HepG2 (cell line): ENCODE data around the gene SHLD1. TPM values are rescaled to one million over a fixed set of nuclear protein-coding genes. Genes with fewer than 3 reads are reported as not detected.

Experiments used
- CENPBD1 ChIP-seq: sonication (generic); formaldehyde crosslinking; IDR thresholded peaks from 2 replicates; pipeline ENCODE4 v1.8.0; 2022; ENCODE audit warnings: missing genetic modification reagents, low read depth, mild to moderate bottlenecking, borderline replicate concordance
- E2F5 ChIP-seq: sonication (generic); formaldehyde crosslinking; conservative IDR thresholded peaks from 2 replicates; pipeline ENCODE4 v1.4.0; 2020; ENCODE audit warnings: missing genetic modification reagents
- ISX ChIP-seq: sonication (generic); formaldehyde crosslinking; conservative IDR thresholded peaks from 2 replicates; pipeline ENCODE4 v1.5.0; 2020; ENCODE audit warnings: missing genetic modification reagents
- KDM6A ChIP-seq: IDR thresholded peaks from 2 replicates; pipeline ENCODE4 v1.6.1; 2016; ENCODE audit warnings: low read depth
- MED13 ChIP-seq: sonication (generic); formaldehyde crosslinking; IDR thresholded peaks from 2 replicates; pipeline ENCODE4 v1.5.0; 2020; ENCODE audit warnings: missing genetic modification reagents
- RCOR2 ChIP-seq: IDR thresholded peaks from 2 replicates; pipeline ENCODE4 v1.6.1; 2016; ENCODE audit warnings: missing biosample characterization, missing genetic modification reagents
- SKIL ChIP-seq: sonication (generic); formaldehyde crosslinking; IDR thresholded peaks from 2 replicates; pipeline ENCODE4 v1.8.0; 2022; ENCODE audit warnings: missing genetic modification reagents, mild to moderate bottlenecking, moderate library complexity, borderline replicate concordance
- SP1 ChIP-seq, 2 experiments: fragments of 450-650 bp in 1 of 2; sonication (generic) in 1 of 2; formaldehyde crosslinking in 1 of 2; IDR thresholded peaks; 2 replicates each; pipeline versions ENCODE4 v1.4.0 to v1.6.1; 2016 to 2020; ENCODE audit warnings: missing genetic modification reagents in 1 of 2
- ZBTB25 ChIP-seq: IDR thresholded peaks from 2 replicates; pipeline ENCODE4 v1.6.1; 2018; ENCODE audit warnings: missing genetic modification reagents
- ZFAT ChIP-seq: sonication (generic); formaldehyde crosslinking; conservative IDR thresholded peaks from 2 replicates; pipeline ENCODE4 v1.8.1; 2023; ENCODE audit warnings: missing genetic modification reagents, inconsistent platforms
- ZKSCAN1 ChIP-seq: fragments of 150-350 bp; IDR thresholded peaks from 2 replicates; pipeline ENCODE4 v1.6.1; 2014; ENCODE audit warnings: low read length
- ZNF142 ChIP-seq: sonication (generic); formaldehyde crosslinking; IDR thresholded peaks from 2 replicates; pipeline ENCODE4 v1.4.0; 2020; ENCODE audit warnings: missing genetic modification reagents
- ZNF205 ChIP-seq: IDR thresholded peaks from 2 replicates; pipeline ENCODE4 v1.6.1; 2018; ENCODE audit warnings: missing biosample characterization, missing genetic modification reagents
- ZNF207 ChIP-seq: fragments of 450-650 bp; IDR thresholded peaks from 2 replicates; pipeline ENCODE4 v1.6.1; 2016; ENCODE audit warnings: antibody characterized with exemption, borderline replicate concordance
- ZNF281 ChIP-seq: sonication (generic); formaldehyde crosslinking; IDR thresholded peaks from 2 replicates; pipeline ENCODE4 v1.4.0; 2020; ENCODE audit warnings: missing genetic modification reagents, borderline replicate concordance
- polyA plus RNA-seq, 8 experiments: library from polyadenylated mRNA; depleted of rRNA in 3 of 8; stranded (reverse) in 7 of 8; unstranded in 1 of 8; fragments of >200 nt; fragmentation: Illumina TruSeq in 4 of 8; extraction: Trizol in 4 of 8; gene quantifications; 2 replicates each; pipeline versions ENCODE4 v1.2.1 to v1.2.3, GENCODE V29; 2011 to 2016; ENCODE audit warnings: low read depth in 4 of 8, missing spikeins in 1 of 8, mixed read lengths in 1 of 8; ENCODE audit not compliant: insufficient read depth in 1 of 8
- total RNA-seq, 5 experiments: library from RNA; depleted of rRNA; stranded (reverse); fragments of >200 nt; fragmentation: Illumina TruSeq; extraction: Trizol; gene quantifications; 2 replicates each; pipeline ENCODE4 v1.2.3, GENCODE V29; 2016; ENCODE audit warnings: low read depth in 1 of 5

SHLD1 gene
- total and polyA plus RNA-seq, 2 of the 13 experiments (the other 11 are each of a cell fraction or from before 2014, with no cell fraction given) = 8.9 to 10.0 TPM

GRCh38 chr20:5821627-5822215 is 71.5 kb downstream of the SHLD1 start (continued):
- peak; percentile 75; the same call in 1 of the 2 replicates for TF ChIP-seq ZBTB25 (CRISPR knock-in tag)
- no peak for TF ChIP-seq SP1 (IDR thresholded peaks at IDR 0.05)
- TF ChIP-seq SP1 (CRISPR knock-in tag; IDR thresholded peaks at IDR 0.05) = no peak
- no peak for TF ChIP-seq E2F5 (CRISPR knock-in tag)
- TF ChIP-seq RCOR2 = peak; percentile 80
- TF ChIP-seq SKIL (CRISPR knock-in tag) = no peak
- TF ChIP-seq ZFAT (CRISPR knock-in tag) = no peak
- peak; percentile 69; the same call in 1 of the 2 replicates for TF ChIP-seq ZNF205
- no peak for TF ChIP-seq ZNF142 (CRISPR knock-in tag)
- TF ChIP-seq CENPBD1 = no peak
- TF ChIP-seq KDM6A = peak; percentile 91
- no peak for TF ChIP-seq MED13 (CRISPR knock-in tag)
- TF ChIP-seq ISX (CRISPR knock-in tag) = 0 out of 2 replicates have a peak, but pooled peaks have one; percentile 43
- no peak for TF ChIP-seq ZNF207
- no peak for TF ChIP-seq ZKSCAN1
- peak; percentile 35; the same call in 1 of the 2 replicates for TF ChIP-seq ZNF281
